D341Med (cell line): Measurements from ENCODE around the gene CDK17.
"Not testable (repeated sequence)": the region's sequence is repeated elsewhere in the genome, so short reads cannot be mapped to it uniquely, and the experiment has no call there.

ENCODE experiments used
- DNase-seq: peaks from one replicate; pipeline ENCODE4 v3.0.0; 2012; ENCODE audit warnings: low spot score

CDK17 gene

GRCh38 chr12:96354326-96354725 lies 45.9 kb downstream of the CDK17 start:
- no peak for DNase-seq

GRCh38 chr12:96352161-96352835 lies 47.9 kb downstream of the CDK17 start:
- no peak for DNase-seq

- DNase-seq = no peak
Observed at GRCh38 chr12:96350982-96351381, 49.3 kb downstream of the CDK17 start.

- DNase-seq = no peak
Observed at GRCh38 chr12:96347130-96347699, 53.0 kb downstream of the CDK17 start.

- DNase-seq = not testable (repeated sequence)
Observed at GRCh38 chr12:96346716-96347115, 53.5 kb downstream of the CDK17 start.

GRCh38 chr12:96344124-96344695 lies 56.0 kb downstream of the CDK17 start:
- DNase-seq = no peak

- DNase-seq = no peak
Observed at GRCh38 chr12:96343347-96343954, 56.8 kb downstream of the CDK17 start.

GRCh38 chr12:96339666-96340065 lies 60.6 kb downstream of the CDK17 start:
- not testable (repeated sequence) for DNase-seq

- no peak for DNase-seq
Observed at GRCh38 chr12:96338852-96339471, 61.3 kb downstream of the CDK17 start.

GRCh38 chr12:96337953-96338352 lies 62.3 kb downstream of the CDK17 start:
- DNase-seq = no peak

GRCh38 chr12:96336489-96336888 lies 63.8 kb downstream of the CDK17 start:
- no peak for DNase-seq

GRCh38 chr12:96335270-96335669 lies 65.0 kb downstream of the CDK17 start:
- no peak for DNase-seq

- DNase-seq = no peak
Observed at GRCh38 chr12:96334502-96334901, 65.7 kb downstream of the CDK17 start.

- no peak for DNase-seq
Observed at GRCh38 chr12:96329545-96329944, 70.7 kb downstream of the CDK17 start.

- DNase-seq = no peak
Observed at GRCh38 chr12:96329018-96329417, 71.2 kb downstream of the CDK17 start.

GRCh38 chr12:96327889-96328288 lies 72.3 kb downstream of the CDK17 start:
- DNase-seq = no peak

- no peak for DNase-seq
Observed at GRCh38 chr12:96327346-96327745, 72.9 kb downstream of the CDK17 start.

GRCh38 chr12:96326628-96327227 lies 73.5 kb downstream of the CDK17 start:
- no peak for DNase-seq

GRCh38 chr12:96323906-96324305 lies 76.3 kb downstream of the CDK17 start:
- DNase-seq = no peak

- DNase-seq = no peak
Observed at GRCh38 chr12:96322720-96323119, 77.5 kb downstream of the CDK17 start.

- DNase-seq = no peak
Observed at GRCh38 chr12:96321941-96322340, 78.3 kb downstream of the CDK17 start.

- DNase-seq = not testable (repeated sequence)
Observed at GRCh38 chr12:96317801-96318200, 82.4 kb downstream of the CDK17 start.
